Dermis blood vessel endothelial cell (primary cell): ENCODE measurements around the gene CCDC180. TPM values are rescaled to one million over a fixed set of nuclear protein-coding genes. Genes with fewer than 3 reads are reported as not detected.
A peak's percentile ranks its signal among the peaks of the same experiment; 100 is the strongest.
"Not testable (repeated sequence)": the region's sequence is repeated elsewhere in the genome, so short reads cannot be mapped to it uniquely, and the experiment has no call there.

ENCODE experiments used
- DNase-seq: peaks from one replicate; pipeline ENCODE4 v3.0.0; 2010
- total RNA-seq: library from RNA; depleted of rRNA; stranded (reverse); fragments of >200 nt; gene quantifications from 2 replicates; pipeline ENCODE4 v1.2.3, GENCODE V29; 2014

Gene CCDC180
- 0.37 and 1.4 TPM in 2 replicates for total RNA-seq

- peak; percentile 24 for DNase-seq
These were observed at the start of gene CCDC180 for GRCh38 chr9:97307500-97308163. Gene CCDC180 (plus strand): TSS chr9:97307659. CDS start chr9:97308064, 405 bp downstream.

DNA sequence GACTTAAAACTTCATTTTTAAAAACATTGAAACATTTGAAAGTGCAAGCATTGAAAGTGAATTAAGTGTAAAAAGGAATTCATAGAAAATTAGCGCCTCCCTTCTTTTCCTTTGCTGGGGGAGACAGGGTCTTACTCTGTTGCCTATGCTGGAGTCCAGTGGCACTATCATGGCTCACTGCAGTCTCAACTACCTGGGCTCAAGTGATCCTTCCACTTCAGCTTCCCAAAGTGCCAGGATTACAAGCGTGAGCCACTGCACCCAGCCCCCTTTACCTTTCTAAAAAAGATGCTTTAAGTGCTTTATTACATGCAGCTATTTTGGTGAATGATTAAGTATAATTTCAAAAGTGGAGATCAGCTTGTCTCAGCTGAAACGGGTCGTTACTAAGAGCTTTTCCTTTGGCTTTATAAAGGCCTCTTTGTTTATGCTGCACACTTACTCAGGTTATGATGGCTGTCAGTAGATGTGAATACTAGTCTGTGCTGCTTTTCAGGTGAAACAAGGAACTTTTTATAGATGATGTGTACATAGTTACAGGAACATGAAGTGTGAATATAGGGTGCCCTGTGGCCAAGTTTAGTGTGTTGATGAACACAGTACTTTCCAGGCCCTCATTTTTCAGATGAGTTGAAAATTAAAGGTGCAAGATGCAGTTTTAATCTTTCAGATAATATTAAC is 47.5 kb upstream of the CCDC180 start:
- DNase-seq: not testable (repeated sequence)

DNA sequence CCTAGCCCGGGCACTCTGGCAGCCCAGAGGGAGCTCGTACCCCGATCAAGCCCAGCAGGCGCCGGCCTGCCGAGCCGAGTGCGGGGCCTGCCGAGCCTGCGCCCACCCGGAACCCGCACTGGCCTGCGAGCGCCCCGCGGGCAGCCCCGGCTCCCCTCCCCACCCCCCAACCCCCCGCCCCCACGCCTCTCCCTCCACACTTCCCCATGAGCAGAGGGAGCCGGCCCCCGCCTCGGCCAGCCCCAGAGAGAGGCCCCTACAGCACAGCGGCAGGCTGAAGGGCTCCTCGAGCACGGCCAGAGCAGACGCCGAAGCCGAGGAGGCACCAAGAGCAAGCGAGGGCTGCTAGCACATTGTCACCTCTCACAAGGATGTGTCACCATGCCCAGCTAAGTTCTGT is 36.2 kb upstream of the CCDC180 start:
- DNase-seq: no peak

GRCh38 chr9:97272072-97272471 is 35.4 kb upstream of the CCDC180 start:
- DNase-seq: no peak

GRCh38 chr9:97276310-97276852 is 31.1 kb upstream of the CCDC180 start:
- no peak for DNase-seq

GRCh38 chr9:97277953-97278352 is 29.5 kb upstream of the CCDC180 start:
- no peak for DNase-seq

DNA sequence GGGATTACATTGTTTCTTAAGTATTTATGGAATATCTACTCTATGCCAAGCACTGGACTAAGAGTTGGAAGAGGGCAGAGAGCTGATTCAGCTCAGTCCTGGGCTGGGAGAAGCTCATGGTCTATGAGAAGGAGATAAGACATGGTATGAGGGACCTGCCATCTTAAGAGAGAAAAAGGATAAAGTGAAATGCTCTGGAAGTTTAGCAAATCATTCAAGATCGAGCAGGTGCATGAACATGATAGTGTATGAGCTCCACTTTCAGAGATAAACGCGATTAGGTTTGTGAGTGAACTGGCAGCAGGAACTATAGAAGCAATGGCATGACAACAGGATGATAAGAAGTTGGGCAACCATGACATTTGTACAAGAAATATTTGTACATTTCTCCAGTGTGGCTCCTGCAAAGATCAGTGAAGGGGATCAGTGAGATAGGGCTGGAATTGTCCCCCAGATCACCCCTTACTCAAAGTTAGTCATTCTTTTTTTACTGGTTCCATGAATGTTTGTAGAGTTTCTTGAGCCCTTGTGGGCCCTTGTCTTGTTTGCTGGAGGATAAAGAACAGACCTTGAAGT is 26.6 kb upstream of the CCDC180 start:
- no peak for DNase-seq

DNA sequence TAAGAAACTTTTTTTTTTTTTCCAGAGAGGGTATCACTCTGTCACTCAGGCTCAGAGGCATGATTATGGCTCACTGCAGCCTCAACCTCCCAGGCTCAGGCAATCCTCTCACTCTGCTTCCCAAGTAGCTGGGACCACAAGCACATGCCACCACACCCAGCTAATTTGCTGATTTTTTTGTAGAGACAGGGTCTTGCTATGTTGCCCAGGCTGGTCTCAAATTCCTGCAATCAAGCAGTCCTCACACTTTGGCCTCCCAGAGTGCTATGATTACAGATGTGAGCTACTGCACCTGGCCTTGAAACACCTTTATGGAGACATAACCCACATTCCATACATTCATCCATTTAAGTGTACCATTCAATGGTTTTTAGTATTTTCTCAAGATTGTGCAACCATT is 23.7 kb upstream of the CCDC180 start:
- no peak for DNase-seq

DNA sequence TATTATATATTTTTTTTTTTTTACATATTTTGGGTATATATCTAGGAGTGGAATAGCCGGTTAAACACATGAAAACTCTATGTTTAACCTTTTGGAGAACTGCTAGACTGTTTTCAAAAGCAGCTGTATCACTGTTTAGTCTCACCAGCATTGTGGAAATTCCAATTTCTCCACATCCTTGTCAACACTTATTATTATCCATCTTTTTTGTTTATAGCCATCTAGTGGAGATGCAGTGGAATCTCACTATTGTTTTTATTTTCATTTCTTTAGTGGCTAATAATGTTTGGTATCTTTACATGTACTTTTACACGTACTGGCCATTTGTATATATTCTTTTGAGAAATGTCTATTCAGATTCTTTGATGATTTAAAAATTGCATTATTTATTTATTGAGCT is 22.7 kb upstream of the CCDC180 start:
- DNase-seq: no peak

DNA sequence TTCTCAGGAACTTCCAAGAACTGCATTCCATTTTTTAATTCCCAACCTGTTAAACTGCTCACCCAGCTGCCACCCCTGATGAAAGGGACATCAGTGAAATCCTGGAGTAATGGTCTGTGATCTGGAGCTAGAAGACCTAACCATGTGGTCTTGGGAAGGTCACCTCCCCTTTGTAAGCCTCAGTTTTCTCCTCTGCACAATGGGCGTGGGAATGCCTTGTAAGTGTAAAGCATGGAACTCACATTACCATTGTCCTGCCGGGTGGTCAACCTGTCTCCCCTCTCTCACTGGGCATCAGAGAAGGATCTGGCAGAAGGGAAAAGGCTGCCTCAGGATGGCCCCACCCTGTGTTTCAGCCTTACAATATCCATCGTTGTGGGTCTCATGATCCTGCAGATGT is 15.3 kb upstream of the CCDC180 start:
- no peak for DNase-seq

GRCh38 chr9:97293207-97293721 is 14.2 kb upstream of the CCDC180 start:
- DNase-seq: peak; percentile 78

- no peak for DNase-seq
These were observed 13.6 kb upstream of the CCDC180 start for GRCh38 chr9:97293818-97294217.

- DNase-seq: no peak
These were observed 9.6 kb upstream of the CCDC180 start for GRCh38 chr9:97297889-97298288.

DNA sequence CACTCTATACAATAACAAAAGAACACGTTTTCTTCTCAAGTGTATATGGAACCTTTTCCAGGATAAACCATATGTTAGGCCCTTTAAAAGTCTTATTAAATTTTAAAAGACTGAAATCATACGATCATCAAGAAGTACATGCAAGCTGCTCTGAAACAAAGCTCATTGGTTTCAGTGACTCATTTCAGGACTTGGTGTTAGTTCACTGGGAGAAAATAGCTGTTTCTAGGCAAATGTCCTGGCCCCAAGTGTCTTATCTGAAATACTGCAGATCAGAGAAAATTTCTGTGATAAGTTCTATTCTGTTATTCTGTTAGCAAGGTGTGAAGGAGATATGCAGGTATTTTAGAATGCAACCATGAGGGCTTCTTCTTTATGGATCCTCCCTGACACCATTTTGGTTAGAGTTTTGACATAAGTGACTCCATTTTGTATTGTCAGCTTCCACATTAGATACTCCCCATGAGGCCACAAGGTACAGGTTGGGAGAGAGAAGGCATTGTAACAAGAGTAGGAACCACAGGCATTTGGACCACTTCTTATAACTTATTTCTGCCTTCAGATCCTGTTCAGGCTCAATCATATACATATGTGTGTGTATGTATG is 7.5 kb upstream of the CCDC180 start:
- DNase-seq: no peak

DNA sequence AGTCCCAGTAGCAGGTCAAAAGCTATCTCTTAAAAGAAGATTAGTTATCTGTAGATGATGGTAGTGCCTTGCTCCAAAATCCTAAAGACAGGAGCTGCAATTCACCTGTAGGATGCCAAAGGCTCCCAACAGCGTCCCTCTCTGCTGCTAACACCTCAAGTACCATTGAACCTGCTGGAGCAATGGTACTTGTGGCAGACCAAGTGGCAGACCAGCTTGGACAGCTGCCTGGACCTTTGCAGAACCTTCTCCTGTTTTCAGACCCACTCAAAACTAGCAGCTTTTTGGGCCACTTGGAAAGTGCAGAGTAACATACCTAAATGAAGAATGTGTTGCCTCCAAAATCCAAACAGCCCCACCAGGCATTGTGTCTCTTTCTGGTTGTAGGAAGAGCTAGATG is 6.9 kb upstream of the CCDC180 start:
- DNase-seq: no peak

DNA sequence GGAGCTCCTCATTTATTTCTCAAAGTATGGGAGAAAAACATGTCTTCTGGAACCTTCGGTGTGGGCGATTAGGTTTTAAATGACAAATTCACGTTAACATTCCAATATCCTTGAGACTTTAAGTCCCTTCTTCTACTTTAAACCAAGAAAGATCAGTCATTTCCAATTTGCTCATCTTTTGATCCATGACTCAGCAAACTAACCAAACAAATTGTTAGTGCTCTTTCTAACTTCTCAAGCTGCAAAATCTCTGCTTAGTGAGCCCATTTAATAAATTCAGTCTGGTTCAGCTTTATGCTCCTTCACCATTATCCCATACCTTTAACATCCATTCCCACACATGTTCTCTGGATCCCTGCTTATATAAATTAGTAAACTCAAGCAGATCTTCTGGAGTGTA is 5.5 kb upstream of the CCDC180 start:
- DNase-seq: no peak

GRCh38 chr9:97304586-97304985 is 2.9 kb upstream of the CCDC180 start:
- DNase-seq: no peak

GRCh38 chr9:97305501-97306298 is 1.8 kb upstream of the CCDC180 start:
- no peak for DNase-seq

- peak; percentile 80 for DNase-seq
These were observed 368 bp upstream of the CCDC180 start for GRCh38 chr9:97307091-97307490.

GRCh38 chr9:97309260-97309659 is 1.8 kb downstream of the CCDC180 start:
- DNase-seq: no peak

DNA sequence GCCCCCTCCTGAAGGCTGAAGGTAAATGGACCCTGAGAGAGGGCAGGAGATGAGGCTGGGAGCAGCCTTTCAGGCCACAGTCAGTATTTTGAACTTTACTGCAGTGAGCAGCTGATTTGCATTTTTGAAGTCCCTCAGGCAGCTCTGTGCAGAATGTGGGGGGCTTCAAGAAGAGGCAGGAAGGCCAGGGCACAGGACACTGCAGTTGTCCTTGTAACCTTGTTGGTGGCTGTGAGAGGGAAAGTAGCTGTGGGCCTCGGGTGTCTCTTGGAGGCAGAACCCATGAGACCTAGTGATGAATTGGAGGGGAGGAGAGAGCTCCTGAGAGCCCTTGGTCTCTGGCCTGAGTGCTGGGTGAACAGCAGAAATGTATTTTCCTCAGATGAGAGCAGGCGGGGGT is 2.6 kb downstream of the CCDC180 start:
- DNase-seq: no peak

DNA sequence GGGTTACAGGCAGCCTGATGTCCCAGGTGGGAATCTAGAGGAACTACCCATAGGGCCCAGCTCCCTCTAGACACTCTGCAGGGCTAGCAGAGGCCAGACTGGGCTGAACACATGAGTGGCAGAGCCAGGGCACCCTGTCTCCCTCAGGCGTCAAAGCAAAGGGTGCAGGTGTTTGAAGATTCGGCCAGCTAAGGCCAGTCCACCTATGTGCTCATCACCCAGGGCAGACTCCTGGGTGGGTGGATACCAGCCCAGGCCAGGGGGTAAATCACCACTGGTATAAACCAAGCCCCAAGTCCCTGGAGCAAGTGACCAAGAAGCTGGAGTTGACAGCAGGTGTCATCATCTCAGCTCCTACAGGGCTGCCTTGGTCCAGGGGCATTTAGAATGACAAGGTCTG is 3.4 kb downstream of the CCDC180 start:
- DNase-seq: no peak
